Gastrocnemius medialis (tissue), 4 donors: ENCODE measurements around the gene PLSCR5.

Experiments
- POLR2A ChIP-seq, 2 donors: fragments of 450-650 bp; IDR thresholded peaks; one replicate each; pipeline ENCODE4 v1.6.1; 2017; ENCODE audit warnings: antibody characterized with exemption in 2 of 2, mild to moderate bottlenecking in 2 of 2, moderate library complexity in 2 of 2
- TF ChIP-seq, protein P1 (sequence below), 5 experiments: fragments of 450-650 bp in 3 of 5; fragments of 200-600 bp in 2 of 5; sonication (generic) in 2 of 5; IDR thresholded peaks in 4 of 5; conservative IDR thresholded peaks in 1 of 5; 1 replicate in 4 of 5; 2 replicates in 1 of 5; pipeline ENCODE4 v1.5.1; 2016 to 2019; ENCODE audit warnings: antibody characterized with exemption in 5 of 5, mild to moderate bottlenecking in 3 of 5, moderate library complexity in 3 of 5

GRCh38 chr3:146540236-146540635, 64.9 kb downstream of the PLSCR5 start:
- TF ChIP-seq POLR2A (IDR thresholded peaks at IDR 0.05) = no peak
- TF ChIP-seq, protein P1, sequence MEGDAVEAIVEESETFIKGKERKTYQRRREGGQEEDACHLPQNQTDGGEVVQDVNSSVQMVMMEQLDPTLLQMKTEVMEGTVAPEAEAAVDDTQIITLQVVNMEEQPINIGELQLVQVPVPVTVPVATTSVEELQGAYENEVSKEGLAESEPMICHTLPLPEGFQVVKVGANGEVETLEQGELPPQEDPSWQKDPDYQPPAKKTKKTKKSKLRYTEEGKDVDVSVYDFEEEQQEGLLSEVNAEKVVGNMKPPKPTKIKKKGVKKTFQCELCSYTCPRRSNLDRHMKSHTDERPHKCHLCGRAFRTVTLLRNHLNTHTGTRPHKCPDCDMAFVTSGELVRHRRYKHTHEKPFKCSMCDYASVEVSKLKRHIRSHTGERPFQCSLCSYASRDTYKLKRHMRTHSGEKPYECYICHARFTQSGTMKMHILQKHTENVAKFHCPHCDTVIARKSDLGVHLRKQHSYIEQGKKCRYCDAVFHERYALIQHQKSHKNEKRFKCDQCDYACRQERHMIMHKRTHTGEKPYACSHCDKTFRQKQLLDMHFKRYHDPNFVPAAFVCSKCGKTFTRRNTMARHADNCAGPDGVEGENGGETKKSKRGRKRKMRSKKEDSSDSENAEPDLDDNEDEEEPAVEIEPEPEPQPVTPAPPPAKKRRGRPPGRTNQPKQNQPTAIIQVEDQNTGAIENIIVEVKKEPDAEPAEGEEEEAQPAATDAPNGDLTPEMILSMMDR (IDR thresholded peaks at IDR 0.05 in 4 of 5, conservative IDR thresholded peaks at IDR 0.05 in 1 of 5) = no peak
